Measurements from ENCODE around the gene CCL17.
"Not testable (repeated sequence)": the region's sequence is repeated elsewhere in the genome, so short reads cannot be mapped to it uniquely, and the experiment has no call there.

CCL17 gene

DNA sequence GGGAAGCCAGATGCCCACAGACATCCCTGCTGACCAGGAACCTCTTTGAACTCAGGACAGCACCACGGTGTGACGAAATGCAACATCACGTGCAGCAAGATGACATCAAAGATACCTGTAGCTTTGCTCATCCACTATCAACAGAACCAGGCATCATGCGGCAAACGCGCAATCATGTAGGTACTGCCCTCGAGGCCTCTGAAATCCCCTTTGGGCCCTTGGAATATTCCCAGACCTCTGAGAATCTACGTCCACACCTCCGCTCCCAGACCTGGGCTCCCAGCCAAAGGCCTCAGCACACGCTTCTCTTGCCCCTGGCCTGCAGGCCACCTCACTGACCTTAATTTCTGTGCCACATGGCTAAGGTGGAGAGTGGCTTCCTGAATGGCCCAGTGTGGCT, 25.0 kb upstream of the CCL17 start:
- DNase-seq: no peak

DNA sequence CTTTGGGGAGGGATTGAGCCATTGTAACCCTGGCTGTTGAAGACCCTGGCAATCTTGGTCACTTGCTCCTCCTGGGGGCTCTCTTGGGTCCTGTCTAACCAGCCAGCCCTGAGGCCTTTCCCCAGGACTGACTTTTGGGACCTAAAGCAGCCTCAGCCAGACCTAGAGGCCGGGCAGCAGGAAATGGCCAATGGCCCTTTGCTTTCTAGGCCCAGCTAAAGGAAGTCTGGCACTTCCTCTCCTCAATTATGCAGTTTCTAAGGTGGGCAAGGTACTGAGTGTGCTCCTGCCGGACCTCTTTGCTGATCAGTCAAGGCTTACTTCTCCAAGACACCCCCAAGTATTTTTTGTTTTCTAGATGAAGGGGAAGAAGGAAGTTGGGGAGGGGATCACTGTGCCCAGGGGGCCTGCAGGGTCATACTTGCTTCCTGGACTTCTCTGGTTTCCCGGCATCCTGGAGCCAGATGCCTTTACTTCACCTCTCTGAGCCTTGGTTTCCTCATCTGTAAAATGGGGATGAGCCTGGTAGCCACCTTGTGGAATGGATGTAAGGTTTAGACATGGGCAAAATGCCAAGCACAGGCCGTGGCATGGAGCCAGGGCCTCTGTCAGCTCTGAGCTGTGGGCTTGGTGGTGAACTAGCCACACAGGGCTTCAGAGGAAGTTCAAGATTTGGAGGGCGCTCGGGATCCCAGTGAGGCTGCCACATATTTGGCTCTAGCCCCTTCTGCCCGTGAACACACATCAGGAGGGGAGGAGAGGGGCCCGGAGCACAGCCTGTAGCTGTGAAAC, 23.7 kb upstream of the CCL17 start:
- no peak for DNase-seq

DNA sequence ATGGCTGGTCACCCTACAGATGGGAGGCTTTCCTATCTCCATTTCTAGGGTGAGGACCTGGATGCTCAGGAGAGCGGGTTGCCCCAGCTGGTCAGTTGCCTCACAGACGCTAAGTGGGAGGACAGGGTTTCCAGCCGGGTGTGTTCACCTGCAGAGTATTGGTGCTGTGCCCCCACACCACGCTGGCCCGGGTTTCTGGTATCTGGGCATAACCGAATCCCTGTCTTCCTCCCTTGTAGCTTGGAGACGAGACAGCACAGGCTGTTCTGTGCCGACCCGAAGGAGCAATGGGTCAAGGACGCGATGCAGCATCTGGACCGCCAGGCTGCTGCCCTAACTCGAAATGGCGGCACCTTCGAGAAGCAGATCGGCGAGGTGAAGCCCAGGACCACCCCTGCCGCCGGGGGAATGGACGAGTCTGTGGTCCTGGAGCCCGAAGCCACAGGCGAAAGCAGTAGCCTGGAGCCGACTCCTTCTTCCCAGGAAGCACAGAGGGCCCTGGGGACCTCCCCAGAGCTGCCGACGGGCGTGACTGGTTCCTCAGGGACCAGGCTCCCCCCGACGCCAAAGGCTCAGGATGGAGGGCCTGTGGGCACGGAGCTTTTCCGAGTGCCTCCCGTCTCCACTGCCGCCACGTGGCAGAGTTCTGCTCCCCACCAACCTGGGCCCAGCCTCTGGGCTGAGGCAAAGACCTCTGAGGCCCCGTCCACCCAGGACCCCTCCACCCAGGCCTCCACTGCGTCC, 22.6 kb upstream of the CCL17 start:
- DNase-seq: no peak

DNA sequence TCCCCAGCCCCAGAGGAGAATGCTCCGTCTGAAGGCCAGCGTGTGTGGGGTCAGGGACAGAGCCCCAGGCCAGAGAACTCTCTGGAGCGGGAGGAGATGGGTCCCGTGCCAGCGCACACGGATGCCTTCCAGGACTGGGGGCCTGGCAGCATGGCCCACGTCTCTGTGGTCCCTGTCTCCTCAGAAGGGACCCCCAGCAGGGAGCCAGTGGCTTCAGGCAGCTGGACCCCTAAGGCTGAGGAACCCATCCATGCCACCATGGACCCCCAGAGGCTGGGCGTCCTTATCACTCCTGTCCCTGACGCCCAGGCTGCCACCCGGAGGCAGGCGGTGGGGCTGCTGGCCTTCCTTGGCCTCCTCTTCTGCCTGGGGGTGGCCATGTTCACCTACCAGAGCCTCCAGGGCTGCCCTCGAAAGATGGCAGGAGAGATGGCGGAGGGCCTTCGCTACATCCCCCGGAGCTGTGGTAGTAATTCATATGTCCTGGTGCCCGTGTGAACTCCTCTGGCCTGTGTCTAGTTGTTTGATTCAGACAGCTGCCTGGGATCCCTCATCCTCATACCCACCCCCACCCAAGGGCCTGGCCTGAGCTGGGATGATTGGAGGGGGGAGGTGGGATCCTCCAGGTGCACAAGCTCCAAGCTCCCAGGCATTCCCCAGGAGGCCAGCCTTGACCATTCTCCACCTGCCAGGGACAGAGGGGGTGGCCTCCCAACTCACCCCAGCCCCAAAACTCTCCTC, 21.9 kb upstream of the CCL17 start:
- no peak for DNase-seq

DNA sequence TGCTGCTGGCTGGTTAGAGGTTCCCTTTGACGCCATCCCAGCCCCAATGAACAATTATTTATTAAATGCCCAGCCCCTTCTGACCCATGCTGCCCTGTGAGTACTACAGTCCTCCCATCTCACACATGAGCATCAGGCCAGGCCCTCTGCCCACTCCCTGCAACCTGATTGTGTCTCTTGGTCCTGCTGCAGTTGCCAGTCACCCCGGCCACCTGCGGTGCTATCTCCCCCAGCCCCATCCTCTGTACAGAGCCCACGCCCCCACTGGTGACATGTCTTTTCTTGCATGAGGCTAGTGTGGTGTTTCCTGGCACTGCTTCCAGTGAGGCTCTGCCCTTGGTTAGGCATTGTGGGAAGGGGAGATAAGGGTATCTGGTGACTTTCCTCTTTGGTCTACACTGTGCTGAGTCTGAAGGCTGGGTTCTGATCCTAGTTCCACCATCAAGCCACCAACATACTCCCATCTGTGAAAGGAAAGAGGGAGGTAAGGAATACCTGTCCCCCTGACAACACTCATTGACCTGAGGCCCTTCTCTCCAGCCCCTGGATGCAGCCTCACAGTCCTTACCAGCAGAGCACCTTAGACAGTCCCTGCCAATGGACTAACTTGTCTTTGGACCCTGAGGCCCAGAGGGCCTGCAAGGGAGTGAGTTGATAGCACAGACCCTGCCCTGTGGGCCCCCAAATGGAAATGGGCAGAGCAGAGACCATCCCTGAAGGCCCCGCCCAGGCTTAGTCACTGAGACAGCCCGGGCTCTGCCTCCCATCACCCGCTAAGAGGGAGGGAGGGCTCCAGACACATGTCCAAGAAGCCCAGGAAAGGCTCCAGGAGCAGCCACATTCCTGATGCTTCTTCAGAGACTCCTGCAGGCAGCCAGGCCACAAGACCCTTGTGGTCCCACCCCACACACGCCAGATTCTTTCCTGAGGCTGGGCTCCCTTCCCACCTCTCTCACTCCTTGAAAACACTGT, 21.0 kb upstream of the CCL17 start:
- no peak for DNase-seq

DNA sequence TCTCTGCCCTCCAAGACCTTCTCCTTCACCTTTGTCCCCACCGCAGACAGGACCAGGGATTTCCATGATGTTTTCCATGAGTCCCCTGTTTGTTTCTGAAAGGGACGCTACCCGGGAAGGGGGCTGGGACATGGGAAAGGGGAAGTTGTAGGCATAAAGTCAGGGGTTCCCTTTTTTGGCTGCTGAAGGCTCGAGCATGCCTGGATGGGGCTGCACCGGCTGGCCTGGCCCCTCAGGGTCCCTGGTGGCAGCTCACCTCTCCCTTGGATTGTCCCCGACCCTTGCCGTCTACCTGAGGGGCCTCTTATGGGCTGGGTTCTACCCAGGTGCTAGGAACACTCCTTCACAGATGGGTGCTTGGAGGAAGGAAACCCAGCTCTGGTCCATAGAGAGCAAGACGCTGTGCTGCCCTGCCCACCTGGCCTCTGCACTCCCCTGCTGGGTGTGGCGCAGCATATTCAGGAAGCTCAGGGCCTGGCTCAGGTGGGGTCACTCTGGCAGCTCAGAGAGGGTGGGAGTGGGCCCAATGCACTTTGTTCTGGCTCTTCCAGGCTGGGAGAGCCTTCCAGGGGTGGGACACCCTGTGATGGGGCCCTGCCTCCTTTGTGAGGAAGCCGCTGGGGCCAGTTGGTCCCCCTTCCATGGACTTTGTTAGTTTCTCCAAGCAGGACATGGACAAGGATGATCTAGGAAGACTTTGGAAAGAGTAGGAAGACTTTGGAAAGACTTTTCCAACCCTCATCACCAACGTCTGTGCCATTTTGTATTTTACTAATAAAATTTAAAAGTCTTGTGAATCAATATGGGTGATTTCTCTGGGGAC, 20.1 kb upstream of the CCL17 start:
- no peak for DNase-seq

DNA sequence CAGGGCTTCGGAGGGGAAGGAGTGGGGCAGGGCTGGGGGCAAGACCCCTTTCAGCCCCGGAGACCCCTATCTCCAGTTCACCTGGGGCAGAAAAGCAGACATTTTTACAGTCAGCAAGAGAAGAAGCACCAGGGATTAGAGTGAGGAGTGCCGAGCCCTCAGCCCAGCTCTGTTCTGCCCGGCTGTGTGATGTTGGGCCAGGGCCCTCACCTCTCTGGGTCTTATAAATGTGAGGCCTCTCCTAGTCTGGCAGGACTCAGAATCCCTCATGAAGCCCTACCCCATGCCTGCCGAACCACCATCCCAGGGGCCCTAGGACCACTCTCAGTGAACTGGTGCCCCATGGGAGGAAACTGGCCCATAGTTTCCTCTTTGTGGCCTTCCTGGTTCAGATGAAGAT, 19.5 kb upstream of the CCL17 start:
- no peak for DNase-seq

DNA sequence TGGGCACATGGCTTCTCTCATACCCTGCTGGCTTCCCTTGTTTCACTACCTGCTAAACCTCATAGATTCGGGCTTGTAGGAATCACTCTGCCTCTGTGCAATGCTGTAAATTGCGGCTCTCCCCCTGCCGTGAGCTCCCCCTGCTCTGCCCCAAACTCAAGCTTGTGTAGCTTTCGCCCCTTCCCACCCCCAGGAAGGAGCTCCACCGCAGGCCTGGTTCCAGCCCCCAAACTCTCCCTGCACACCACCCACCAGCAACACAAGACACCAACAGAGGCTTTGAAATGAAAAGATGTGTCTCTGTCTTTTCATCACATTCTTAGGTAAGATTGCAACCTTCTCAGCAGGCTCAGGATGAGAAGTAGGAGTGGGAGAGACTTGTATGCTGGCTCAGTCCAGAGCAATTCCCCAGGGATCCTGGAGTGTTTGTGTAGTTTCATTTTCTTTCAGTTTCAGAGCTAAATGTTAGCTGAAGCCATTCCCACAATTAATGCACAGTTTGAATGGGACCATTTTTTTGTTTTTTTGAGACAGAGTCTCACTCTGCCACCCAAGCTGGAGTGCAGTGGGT, 18.1 kb upstream of the CCL17 start:
- no peak for DNase-seq

DNA sequence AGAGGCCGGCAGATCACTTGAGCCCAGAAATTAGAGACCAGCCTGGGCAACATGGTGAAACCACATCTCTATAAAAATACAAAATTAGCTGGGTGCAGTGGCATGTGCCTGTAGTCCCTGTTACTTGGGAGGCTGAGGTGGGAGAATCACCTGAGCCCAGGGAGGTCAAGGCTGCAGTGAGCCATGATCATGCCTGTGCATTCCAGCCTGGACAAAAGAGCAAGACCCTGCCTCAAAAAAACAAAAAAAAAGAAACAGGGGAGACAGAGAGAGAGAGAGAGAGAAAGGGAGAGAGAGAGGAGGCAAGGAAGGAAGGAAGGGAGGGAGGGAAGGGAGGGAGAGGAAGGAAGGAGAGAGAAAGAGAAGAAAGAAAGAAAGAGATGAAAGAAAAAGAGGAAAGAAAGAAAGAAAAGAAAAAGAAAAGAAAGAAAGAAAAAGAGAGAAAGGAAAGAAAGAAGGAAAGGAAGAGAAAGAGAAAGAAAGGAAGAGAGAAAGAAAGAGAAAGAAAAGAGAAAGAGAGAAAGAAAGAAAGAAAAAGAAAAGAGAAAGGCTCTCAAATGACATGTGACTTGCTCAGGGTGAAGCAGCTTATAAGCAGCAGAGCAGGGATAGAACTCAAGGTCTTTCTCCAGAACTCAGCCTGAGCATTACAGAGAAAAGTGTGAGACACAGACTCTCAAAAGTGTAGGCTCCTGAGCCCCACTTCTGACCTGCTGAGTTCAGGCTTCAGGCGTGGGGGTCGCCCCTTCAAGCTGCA, 16.8 kb upstream of the CCL17 start:
- DNase-seq: no peak

DNA sequence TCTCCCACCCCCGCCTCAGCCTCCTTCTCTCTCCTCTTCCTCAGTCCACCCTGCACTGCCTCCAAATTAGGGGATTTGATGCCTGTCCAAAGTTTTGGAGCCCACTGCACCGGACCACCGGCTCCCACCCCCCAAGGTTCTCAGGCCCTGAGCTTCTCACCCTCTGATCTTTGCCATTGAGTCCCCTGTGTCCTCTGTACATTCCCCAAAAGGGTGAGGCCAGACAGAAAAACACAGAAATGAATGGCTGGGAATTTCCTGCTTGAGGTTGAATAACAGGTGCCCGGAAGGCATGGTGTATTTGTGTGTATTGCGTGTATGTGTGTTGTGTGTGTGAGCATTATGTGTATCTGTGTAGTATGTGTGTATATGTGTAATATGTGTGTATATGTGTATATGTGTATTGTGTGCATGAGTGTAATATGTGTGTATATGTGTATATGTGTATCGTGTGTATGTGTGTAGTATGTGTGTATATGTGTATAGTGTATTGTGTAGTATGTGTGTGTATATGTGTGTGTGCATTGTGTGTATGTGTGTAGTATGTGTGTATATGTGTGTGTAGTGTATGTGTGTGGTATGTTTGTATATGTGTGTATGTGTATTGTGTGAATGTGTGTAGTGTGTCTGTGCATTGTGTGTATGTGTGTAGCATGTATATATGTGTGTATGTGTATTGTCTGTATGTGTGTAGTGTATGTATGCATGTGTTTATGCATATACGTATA, 16.0 kb upstream of the CCL17 start:
- DNase-seq: no peak

DNA sequence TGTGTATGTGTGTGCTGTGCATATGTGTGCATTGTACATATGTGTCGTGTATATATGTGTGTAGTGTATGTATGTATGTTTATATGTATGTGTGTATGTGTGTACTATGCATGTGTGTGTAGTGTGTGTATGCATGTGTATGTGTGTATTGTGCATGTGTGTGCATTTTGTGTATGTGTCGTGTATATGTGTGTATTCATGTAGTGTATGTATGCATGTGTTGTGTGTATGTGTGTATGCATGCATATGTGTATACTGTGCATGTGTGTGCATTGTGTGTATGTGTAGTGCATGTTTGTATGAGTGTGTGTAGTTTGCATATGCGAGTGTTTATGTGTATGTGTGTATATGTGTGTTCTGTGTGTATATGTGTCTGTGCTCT, 15.5 kb upstream of the CCL17 start:
- no peak for DNase-seq

DNA sequence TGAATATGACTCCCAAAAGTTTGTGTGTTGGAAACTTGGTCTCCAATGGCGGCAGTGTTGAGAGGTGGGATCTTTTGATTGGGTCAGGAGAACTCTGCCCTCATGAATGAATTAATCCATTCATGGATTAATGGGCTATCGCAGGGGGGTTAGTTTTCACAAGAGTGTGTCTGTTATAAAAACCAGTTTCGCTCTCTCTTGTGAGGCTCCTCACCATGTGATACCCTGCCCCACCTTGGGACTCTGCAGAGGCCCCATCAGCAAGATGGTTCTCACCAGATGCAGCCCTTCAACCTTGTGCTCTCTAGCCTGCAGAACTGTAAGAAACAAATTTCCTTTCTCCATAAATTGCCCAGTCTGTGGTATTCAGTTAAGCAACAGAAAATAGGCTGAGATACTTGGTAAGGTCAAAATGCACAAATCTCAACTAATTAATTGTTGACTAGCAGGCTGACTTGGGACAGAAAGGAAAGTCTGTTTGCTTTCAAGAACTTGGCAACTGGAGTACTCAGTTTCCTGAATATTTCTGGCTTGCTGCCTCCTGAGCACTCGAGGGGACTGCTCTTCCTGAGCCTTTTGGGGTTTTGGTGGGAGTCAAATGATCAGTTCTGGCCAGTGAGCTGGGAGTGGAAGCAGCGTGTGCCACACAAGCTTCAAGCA, 13.8 kb upstream of the CCL17 start:
- no peak for DNase-seq

DNA sequence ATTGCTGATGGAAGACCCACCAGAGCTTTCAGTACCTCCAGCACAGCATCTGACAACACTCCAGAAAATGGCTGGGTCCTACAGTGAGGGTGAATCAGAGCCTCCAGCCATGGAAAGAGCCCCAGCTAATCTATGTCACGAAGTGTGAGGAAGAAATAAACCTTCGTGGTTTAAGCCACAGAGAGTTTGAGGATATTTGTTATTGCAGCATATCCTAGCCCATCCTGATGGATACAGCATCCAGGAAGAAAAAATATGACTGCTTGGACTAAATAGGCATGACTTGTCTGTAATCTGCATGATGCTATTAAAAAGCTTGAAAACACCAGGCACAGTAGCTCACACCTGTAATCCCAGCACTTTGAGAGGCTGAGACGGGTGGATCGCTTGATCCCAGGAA, 13.3 kb upstream of the CCL17 start:
- no peak for DNase-seq

DNA sequence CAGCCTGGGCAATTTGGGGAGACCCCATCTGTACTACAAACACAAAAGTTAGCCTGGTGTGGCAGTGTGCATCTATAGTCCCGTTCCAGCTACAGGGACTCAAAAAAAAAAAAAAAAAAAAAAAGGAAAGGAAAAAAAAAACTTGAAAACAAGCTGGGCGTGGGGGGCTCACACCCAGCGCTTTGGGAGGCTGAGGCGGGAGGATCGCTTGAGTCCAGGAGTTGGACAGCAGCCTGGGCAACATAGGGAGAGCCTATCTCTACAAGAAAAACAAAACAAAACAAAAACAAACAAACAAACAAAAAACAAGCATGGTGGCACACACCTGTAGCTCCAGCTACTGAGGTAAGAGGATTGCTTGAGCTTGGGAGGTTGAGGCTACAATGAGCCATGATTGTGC, 12.9 kb upstream of the CCL17 start:
- DNase-seq: no peak

DNA sequence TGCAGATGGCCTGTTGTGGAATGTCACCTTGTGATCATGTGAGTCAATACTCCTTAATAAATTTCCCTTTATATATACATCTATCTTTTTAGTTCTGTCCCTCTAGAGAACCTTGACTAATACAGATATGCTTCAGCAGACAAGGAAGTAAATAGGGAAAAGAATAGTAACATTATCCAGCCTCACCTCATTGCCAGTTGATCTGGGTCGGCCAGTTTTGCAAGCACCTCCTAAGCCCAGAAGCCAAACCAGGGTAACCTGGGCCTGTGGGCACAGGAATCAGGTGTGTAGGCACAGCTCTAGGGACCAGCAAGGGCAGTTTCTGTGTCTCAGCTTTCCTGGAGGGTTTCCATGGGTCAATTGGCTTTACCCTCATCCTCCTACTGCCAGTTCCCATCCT, 11.9 kb upstream of the CCL17 start:
- DNase-seq: no peak

DNA sequence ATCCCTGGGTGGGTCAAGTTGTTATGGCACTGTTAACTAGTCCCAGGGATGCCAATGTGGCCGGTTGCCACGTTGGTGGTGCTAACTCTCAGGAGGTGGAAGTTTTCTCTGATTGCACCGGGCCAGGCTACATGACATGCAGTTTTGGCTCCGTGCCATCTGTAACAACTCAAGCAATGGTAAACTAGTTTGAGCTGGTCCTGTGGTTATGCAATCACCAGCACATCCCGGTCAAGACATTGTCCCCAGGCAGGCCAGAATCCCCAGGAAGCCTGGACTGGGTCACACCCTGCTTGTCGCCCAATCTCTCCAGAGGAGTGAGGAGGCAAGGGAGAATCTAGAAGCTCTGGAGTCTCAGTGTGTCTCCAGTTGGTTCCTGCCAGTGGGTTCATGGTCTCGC, 10.1 kb upstream of the CCL17 start:
- no peak for DNase-seq

DNA sequence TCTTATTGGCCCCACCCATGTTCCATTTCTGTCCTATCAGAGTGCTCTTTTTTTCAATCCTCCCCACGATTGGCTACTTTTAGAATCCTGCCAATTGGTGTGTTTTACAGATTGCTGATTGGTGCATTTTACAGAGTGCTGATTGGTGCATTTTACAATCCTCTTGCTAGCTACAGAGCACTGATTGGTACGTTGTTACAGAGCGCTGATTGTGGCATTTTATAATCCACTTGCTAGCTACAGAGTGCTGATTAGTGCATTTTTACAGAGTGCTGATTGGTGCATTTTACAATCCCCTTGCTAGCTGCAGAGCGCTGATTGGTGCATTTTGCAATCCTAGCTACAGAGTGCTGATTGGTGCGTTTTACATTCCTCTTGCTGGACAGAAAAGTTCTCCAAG, 9.5 kb upstream of the CCL17 start:
- no peak for DNase-seq

DNA sequence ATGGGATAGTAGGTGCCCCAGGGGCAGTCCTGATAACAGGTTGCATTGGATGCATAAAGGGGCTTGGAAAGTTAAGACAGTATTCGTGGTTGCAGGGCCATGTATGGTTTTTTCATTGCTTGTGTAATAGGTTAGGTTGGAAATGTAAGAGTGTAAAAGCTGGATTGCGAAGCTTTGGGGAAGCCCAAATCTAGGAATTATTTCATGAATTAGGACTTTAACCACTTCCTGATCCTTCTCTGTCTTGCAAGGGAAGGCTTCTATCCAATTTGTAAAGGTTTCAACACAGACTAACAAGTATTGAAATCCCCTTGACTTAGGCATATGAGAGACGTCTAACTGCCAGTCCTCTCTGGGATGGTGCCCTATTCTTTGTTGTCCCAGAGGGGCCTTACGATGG, 7.8 kb upstream of the CCL17 start:
- no peak for DNase-seq

DNA sequence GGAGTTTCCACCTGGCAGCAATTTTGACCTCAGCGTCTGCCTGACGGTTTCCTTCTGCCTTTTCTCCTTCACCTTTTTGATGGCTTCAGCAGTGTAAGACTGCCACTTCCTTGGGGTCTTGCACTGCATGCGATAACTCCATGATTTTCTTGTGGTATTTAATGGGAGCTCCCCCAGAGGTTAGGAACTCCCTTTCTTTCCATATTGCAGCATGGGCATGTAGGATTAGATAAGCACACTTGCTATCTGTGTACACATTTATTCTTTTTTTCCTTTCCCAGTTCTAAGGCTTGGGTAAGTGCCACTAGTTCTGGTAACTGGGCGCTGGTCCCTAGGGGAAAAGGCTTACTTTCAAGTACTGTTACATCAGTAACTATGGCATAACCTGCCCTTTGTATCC, 7.1 kb upstream of the CCL17 start:
- not testable (repeated sequence) for DNase-seq

Data from NCI-H2081 treated with DMSO at 0.1 percent for 48 hours (cell line).